ENCODE data around the gene TMEM108.
A peak's percentile ranks its signal among the peaks of the same experiment; 100 is the strongest.
"Not testable (repeated sequence)": the region's sequence is repeated elsewhere in the genome, so short reads cannot be mapped to it uniquely, and the experiment has no call there.

TMEM108 gene

DNA sequence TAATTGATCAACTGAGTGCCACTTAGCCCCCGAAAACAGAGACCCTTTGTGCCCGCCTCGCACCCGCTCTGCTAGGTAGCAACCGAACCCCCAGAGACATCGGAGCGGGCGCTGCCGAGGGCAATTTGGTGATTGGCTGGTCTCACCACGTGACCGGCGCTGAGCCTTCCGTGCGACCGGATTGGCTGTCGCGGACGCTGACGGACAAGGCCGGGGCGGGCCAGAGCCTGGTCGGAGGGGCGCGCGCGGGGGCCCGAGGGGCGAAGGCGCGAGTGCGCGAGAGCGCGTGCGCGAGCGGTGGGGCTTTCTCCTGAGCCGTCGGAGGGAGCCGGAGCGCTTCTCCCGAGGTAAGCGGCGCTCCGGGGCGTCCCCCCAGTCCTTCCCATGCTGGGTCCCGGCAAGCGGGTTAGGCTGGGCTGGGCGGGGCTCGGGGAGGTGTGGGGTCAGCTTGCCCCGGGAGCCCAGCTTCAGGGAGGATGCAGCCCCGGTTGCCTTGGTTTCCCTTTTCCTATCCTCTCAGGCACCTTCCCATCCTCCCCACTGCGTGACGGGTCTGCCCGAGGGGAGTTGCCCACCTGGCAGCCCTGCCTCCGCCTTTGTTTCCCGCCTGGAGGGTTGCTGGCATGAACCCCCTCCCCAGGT is at the start of gene TMEM108:
Gene TMEM108, plus strand, starts transcription at position 303 of the 642 bp plus-strand sequence.
- H3K4me3 ChIP-seq (replicated peaks; ENCODE audit: low read depth, low read length), result peak within 1 kb of the TSS; percentile 15
- TF ChIP-seq, protein P1, sequence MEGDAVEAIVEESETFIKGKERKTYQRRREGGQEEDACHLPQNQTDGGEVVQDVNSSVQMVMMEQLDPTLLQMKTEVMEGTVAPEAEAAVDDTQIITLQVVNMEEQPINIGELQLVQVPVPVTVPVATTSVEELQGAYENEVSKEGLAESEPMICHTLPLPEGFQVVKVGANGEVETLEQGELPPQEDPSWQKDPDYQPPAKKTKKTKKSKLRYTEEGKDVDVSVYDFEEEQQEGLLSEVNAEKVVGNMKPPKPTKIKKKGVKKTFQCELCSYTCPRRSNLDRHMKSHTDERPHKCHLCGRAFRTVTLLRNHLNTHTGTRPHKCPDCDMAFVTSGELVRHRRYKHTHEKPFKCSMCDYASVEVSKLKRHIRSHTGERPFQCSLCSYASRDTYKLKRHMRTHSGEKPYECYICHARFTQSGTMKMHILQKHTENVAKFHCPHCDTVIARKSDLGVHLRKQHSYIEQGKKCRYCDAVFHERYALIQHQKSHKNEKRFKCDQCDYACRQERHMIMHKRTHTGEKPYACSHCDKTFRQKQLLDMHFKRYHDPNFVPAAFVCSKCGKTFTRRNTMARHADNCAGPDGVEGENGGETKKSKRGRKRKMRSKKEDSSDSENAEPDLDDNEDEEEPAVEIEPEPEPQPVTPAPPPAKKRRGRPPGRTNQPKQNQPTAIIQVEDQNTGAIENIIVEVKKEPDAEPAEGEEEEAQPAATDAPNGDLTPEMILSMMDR (IDR thresholded peaks at IDR 0.05; ENCODE audit: low read depth, low read length, missing control alignments), result no peak
- no peak for DNase-seq (ENCODE audit: extremely low read depth, low read depth)

DNA sequence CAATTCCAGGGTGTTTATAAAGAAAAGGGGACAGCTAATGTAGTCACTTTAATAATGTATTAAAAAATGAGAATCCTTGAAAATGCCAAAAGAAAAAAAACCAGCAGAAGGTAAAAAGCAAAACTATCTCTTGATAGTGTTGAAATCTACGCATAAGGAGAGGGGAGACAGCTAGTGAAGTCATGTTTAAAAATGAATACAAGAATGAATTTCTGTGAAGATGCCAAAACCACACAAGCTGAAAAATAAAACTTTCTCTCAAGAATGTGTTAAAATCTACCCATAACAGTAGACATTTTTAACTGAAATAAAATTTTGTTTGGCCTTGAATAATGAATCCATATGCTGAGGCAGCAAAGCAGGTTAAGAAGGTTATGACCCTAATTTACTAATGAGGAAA is 42.2 kb upstream of the TMEM108 start:
- no peak for DNase-seq (ENCODE audit: extremely low read depth, low read depth)
- no peak overlapping the region for H3K4me3 ChIP-seq (replicated peaks; ENCODE audit: low read depth, low read length)
- TF ChIP-seq, protein P1 (IDR thresholded peaks at IDR 0.05; ENCODE audit: low read depth, low read length, missing control alignments), result no peak

DNA sequence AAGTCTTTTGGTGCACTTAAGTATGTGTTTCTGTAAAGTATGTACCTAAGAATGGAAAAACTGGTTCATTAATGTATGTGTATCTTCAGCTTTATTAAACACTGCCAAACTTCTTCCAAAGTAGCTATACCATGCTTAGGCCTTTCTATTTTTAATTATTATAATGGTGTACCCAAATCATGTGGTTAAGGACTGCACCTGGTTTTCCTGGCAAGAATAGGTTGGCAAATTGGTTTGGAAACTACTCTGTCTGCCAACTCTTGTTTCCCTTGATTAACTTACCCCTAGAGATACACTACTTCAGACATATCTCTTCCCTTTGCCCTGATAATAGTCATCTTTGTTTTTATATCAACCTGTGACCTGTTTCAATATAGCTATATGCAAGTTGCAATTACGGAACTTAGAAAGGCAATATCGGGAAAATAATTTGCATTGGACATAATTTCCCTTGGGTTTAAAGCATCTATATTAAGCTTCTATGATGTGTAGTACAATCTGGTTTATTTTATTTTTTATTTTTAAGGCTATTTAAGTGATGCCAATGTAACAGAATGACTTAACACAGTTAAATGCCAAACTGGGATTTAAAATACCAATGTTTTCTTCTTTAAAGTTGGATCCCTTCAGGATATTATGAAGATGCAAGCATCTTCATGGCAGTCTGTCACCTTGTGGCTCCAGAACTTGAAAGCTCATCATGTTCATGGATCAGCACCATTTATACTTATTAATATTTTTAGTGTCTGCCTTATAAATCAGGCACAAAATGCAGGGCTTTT is 40.6 kb upstream of the TMEM108 start:
- DNase-seq (ENCODE audit: extremely low read depth, low read depth), result no peak
- H3K4me3 ChIP-seq (replicated peaks; ENCODE audit: low read depth, low read length), result no peak overlapping the region
- TF ChIP-seq, protein P1 (IDR thresholded peaks at IDR 0.05; ENCODE audit: low read depth, low read length, missing control alignments), result no peak

DNA sequence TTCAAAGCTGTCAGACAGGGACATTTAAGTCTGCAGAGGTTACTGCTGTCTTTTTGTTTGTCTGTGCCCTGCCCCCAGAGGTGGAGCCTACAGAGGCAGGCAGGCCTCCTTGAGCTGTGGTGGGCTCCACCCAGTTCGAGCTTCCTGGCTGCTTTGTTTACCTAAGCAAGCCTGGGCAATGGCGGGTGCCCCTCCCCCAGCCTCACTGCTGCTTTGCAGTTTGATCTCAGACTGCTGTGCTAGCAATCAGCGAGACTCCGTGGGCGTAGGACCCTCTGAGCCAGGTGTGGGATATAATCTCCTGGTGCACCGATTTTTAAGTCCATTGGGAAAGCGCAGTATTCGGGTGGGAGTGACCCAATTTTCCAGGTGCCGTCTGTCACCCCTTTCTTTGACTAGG is 33.2 kb upstream of the TMEM108 start:
- DNase-seq (ENCODE audit: extremely low read depth, low read depth), result not testable (repeated sequence)

DNA sequence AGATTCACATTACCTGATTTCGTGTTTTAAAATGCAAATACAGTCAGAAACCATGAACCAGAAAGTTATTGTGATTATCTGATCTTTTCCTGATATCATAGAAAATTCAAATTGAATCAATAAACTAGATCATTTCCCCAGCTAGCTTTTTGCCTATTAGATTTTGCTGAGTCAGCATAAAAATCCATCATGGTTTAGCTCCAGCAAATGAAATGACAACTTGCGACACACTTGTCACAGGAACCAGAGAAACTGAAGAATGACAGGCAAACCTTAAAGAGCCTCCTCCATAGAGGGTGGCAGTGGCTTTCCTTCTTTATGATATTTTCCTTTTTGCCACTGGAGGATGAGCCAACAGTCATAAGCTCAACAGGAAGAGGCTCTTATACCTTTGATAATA is 30.6 kb upstream of the TMEM108 start:
- H3K4me3 ChIP-seq (replicated peaks; ENCODE audit: low read depth, low read length), result no peak overlapping the region
- TF ChIP-seq, protein P1 (IDR thresholded peaks at IDR 0.05; ENCODE audit: low read depth, low read length, missing control alignments), result no peak
- DNase-seq (ENCODE audit: extremely low read depth, low read depth), result no peak

More for the DNA sequence above, 33.2 kb upstream of the TMEM108 start:
- not testable (repeated sequence) for H3K4me3 ChIP-seq (replicated peaks; ENCODE audit: low read depth, low read length)

DNA sequence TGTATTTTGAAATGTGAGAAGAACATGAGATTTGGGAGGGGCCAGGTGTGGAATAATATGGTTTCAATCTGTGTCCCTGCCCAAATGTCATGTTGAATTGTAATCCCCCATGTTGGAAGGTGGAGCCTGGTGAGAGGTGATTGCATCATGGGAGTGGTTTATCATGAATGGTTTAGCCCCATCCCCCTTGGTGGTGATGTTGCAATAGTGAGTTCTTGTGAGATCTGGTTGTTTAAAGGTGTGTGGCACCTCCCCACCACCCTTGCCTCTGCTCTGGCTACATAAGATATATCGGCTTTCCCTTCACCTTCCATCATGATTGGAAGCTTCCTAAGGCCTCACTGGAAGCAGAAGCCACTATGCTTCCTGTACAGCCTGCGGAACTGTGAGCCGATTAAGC is 23.9 kb upstream of the TMEM108 start:
- TF ChIP-seq, protein P1 (IDR thresholded peaks at IDR 0.05; ENCODE audit: low read depth, low read length, missing control alignments), result no peak
- no peak for DNase-seq (ENCODE audit: extremely low read depth, low read depth)
- no peak overlapping the region for H3K4me3 ChIP-seq (replicated peaks; ENCODE audit: low read depth, low read length)

DNA sequence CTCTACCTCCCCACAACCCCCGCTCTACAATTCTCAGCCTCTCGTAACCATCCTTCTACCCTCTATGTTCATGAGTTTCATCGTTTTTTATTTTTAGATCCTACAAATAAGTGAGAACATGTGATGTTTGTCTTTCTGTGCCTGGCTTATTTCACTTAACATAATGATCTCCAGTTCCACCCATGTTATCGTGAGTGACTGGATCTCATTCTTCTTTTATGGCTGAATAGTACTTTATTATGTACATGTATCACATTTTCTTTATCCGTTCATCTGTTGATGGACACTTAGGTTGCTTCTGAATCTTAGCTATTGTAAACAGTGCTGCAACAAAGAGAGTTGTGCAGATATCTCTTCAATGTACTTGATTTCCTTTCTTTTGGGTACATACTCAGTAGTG is 22.6 kb upstream of the TMEM108 start:
- not testable (repeated sequence) for H3K4me3 ChIP-seq (replicated peaks; ENCODE audit: low read depth, low read length); DNase-seq (ENCODE audit: extremely low read depth, low read depth)
